DND-41 (cell line): ENCODE measurements around the gene TRPM5.

Source experiments
- ATAC-seq: fragments of 200-7000 bp; cut with Tn5 transposase; 3 replicates; pipeline ENCODE4 v1.9.1; 2021; ENCODE audit warnings: low read depth; ENCODE audit not compliant: insufficient read depth
- DNase-seq: peaks from one replicate; pipeline ENCODE4 v3.0.0-alpha.2; 2020
- H2AFZ ChIP-seq: 2 replicates; pipeline ENCODE4 v1.6.0; 2012; ENCODE audit warnings: low read depth, low read length
- H3K27ac ChIP-seq: 2 replicates; pipeline ENCODE4 v1.5.1; 2012; ENCODE audit warnings: low read length, inconsistent platforms
- H3K27me3 ChIP-seq: fragments of 200-600 bp; sonication (generic); 2 replicates; pipeline ENCODE4 v1.6.0; 2012; ENCODE audit warnings: low read length, mild to moderate bottlenecking, inconsistent platforms; ENCODE audit not compliant: insufficient read depth, poor library complexity
- H3K36me3 ChIP-seq: 2 replicates; pipeline ENCODE4 v1.5.1; 2012; ENCODE audit warnings: low read length, inconsistent platforms; ENCODE audit not compliant: insufficient read depth
- H3K4me1 ChIP-seq: 2 replicates; pipeline ENCODE4 v1.5.1; 2012; ENCODE audit warnings: mild to moderate bottlenecking, low read length; ENCODE audit not compliant: insufficient read depth
- H3K4me2 ChIP-seq: 2 replicates; pipeline ENCODE4 v1.6.0; 2012; ENCODE audit warnings: mild to moderate bottlenecking, moderate library complexity, low read length, inconsistent platforms; ENCODE audit not compliant: insufficient read depth
- H3K4me3 ChIP-seq, 2 experiments: fragments of 200-600 bp in 1 of 2; shearing (Covaris generic) in 1 of 2; 2 replicates each; pipeline ENCODE4 v1.5.1; 2012 to 2016; ENCODE audit warnings: inconsistent platforms in 2 of 2, low read length in 2 of 2, mild to moderate bottlenecking in 2 of 2, low read depth in 1 of 2, moderate library complexity in 1 of 2
- H3K79me2 ChIP-seq: 2 replicates; pipeline ENCODE4 v1.6.0; 2012; ENCODE audit warnings: low read length, inconsistent platforms; ENCODE audit not compliant: insufficient read depth
- H3K9ac ChIP-seq: 2 replicates; pipeline ENCODE4 v1.6.0; 2012; ENCODE audit warnings: low read depth, mild to moderate bottlenecking, inconsistent platforms, low read length, moderate library complexity
- H3K9me3 ChIP-seq: 2 replicates; pipeline ENCODE4 v1.5.1; 2012; ENCODE audit warnings: low read length, moderate library complexity, mild to moderate bottlenecking, inconsistent platforms; ENCODE audit not compliant: insufficient read depth, severe bottlenecking
- H4K20me1 ChIP-seq: 2 replicates; pipeline ENCODE4 v1.6.0; 2012; ENCODE audit warnings: low read length; ENCODE audit not compliant: insufficient read depth
- EZH2 ChIP-seq: IDR thresholded peaks from 3 replicates; pipeline ENCODE4 v1.6.1; 2012; ENCODE audit warnings: borderline replicate concordance, low read depth, mild to moderate bottlenecking, moderate library complexity, low read length, inconsistent platforms; ENCODE audit not compliant: severe bottlenecking
- TF ChIP-seq, protein P1 (sequence below): IDR thresholded peaks from 2 replicates; pipeline ENCODE4 v1.5.1; 2012; ENCODE audit warnings: borderline replicate concordance, low read length, moderate library complexity, mild to moderate bottlenecking; ENCODE audit not compliant: poor library complexity, severe bottlenecking; ENCODE audit errors: extremely low read depth

TRPM5 gene

DNA sequence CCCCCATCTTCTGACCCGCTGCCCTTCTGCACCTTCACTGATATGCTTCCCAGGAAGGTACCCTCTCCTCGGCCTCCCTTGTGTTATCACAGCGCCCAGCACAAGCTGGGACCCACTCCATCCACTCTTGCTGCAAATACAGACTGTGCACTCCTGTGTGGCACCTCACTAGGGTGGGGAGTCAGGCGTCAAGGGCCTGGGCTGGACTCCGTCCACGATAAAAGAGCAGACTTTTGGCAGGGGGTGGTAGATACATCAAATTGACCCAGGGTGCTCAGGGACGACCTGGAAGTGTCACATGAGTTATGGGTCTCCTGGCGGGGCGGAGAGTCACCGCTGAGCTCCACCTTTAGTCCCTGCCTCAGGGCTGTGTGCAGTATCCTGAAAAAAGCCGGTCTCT lies 908 bp downstream of the TRPM5 start:
- Histone ChIP-seq H3K27ac (no peak overlapping the region), H3K4me1 (peaks cover 12% of the 10 kb centered on the region; the same call in 1 of the 2 replicates), H2AFZ (no peak overlapping the region), H3K4me3 (no peak overlapping the region), H4K20me1 (peaks cover 8% of the 10 kb centered on the region), H3K27me3 (no peaks in the 10 kb centered on the region), H3K9me3 (no peaks in the 10 kb centered on the region), H3K4me2 (no peak overlapping the region), H3K79me2 (no peaks in the 10 kb centered on the region), H3K36me3 (no peaks in the 10 kb centered on the region), H3K9ac (no peak overlapping the region)
- TF ChIP-seq, protein P1, sequence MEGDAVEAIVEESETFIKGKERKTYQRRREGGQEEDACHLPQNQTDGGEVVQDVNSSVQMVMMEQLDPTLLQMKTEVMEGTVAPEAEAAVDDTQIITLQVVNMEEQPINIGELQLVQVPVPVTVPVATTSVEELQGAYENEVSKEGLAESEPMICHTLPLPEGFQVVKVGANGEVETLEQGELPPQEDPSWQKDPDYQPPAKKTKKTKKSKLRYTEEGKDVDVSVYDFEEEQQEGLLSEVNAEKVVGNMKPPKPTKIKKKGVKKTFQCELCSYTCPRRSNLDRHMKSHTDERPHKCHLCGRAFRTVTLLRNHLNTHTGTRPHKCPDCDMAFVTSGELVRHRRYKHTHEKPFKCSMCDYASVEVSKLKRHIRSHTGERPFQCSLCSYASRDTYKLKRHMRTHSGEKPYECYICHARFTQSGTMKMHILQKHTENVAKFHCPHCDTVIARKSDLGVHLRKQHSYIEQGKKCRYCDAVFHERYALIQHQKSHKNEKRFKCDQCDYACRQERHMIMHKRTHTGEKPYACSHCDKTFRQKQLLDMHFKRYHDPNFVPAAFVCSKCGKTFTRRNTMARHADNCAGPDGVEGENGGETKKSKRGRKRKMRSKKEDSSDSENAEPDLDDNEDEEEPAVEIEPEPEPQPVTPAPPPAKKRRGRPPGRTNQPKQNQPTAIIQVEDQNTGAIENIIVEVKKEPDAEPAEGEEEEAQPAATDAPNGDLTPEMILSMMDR: no peak
- TF ChIP-seq EZH2: no peak
- DNase-seq (no peak), ATAC-seq (no peak)

DNA sequence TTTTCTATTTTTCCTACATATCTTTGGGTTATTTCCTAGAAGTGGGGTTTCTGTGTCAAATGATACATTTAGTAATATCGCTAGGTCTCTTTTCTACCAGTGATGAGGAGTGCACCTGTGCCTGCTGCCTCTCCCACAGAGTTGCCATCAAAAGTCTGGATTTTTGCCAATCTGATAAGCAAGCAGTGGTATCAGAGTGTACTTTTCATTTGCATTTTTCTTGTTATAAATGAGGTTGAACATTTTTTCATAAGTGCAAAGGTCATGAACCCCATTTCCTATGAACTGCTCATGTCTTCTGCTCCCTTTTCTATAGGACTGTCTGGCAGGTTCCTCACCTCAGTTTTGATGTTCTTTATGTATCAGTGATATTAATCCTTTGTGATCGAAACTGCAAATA lies 1.7 kb downstream of the TRPM5 start:
- peak; percentile 88 for ATAC-seq
- H3K4me3 ChIP-seq: no peak overlapping the region
- peaks cover 4% of the 10 kb centered on the region; the same call in 1 of the 2 replicates for H4K20me1 ChIP-seq
- H3K9me3 ChIP-seq: no peaks in the 10 kb centered on the region
- H3K4me1 ChIP-seq: peaks cover 12% of the 10 kb centered on the region; the same call in 1 of the 2 replicates
- peak; percentile 43 for DNase-seq
- H3K9ac ChIP-seq: no peak overlapping the region
- no peaks in the 10 kb centered on the region for H3K27me3 ChIP-seq
- no peak for TF ChIP-seq EZH2
- TF ChIP-seq, protein P1: no peak
- H3K36me3 ChIP-seq: no peaks in the 10 kb centered on the region
- H2AFZ ChIP-seq: no peak overlapping the region
- no peak overlapping the region for H3K27ac ChIP-seq
- H3K79me2 ChIP-seq: no peaks in the 10 kb centered on the region
- no peak overlapping the region for H3K4me2 ChIP-seq

DNA sequence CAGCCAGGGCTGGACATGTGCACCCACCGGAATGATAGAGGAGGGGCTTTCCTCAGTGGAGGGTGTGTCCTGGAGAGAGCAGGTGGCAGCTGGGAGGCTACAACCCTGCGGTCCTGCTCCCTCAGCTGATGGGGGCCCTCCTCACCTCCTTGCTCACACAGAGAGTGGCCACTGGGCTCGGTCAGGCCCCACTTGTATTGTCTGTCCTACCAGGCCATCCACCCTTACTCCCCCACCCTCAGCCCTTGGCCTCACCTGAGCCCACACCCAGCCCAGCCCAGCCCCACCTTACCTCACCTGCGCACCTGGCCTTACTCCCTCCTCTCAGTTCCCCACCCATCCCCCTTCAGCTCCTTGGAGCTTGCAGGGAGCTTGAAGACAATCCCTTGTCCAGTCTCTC lies 3.1 kb downstream of the TRPM5 start:
- H3K79me2 ChIP-seq: no peaks in the 10 kb centered on the region
- H3K27me3 ChIP-seq: no peaks in the 10 kb centered on the region
- no peak overlapping the region for H3K9ac ChIP-seq
- DNase-seq (no peak), ATAC-seq (no peak)
- TF ChIP-seq, protein P1: no peak
- TF ChIP-seq EZH2: no peak
- no peak overlapping the region for H3K4me2 ChIP-seq
- H3K4me1 ChIP-seq: peaks cover 12% of the 10 kb centered on the region; the same call in 1 of the 2 replicates
- H3K4me3 ChIP-seq: no peak overlapping the region
- H3K36me3 ChIP-seq: no peaks in the 10 kb centered on the region
- no peaks in the 10 kb centered on the region for H3K9me3 ChIP-seq
- no peak overlapping the region for H2AFZ ChIP-seq
- H3K27ac ChIP-seq: no peak overlapping the region
- no peaks in the 10 kb centered on the region; the same call in none of the 2 replicates for H4K20me1 ChIP-seq

DNA sequence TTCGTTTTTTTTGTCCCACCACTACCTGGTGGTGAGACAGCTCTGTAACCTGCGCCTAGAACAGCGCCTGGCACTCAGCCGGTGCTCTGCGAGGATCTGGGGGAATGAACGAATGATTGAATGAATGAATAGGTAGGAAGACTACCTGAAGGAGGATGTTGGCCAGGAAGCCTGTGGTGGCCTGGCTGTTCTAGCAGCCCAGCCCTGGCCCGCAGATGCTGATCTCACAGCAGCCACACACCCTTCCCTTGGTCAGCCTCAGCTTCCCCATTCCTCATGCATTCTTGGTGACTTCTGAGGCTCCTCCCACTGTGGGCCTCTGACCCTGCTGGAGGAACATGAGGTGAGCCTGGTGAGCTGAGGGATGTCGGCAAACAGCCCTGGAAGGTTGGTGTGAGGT lies 3.7 kb downstream of the TRPM5 start:
- ATAC-seq: no peak
- Histone ChIP-seq H4K20me1 (no peaks in the 10 kb centered on the region; the same call in 1 of the 2 replicates), H2AFZ (no peak overlapping the region), H3K4me3 (no peak overlapping the region), H3K4me1 (peaks cover 12% of the 10 kb centered on the region; the same call in 1 of the 2 replicates), H3K4me2 (no peak overlapping the region), H3K9ac (no peak overlapping the region), H3K27ac (no peak overlapping the region), H3K79me2 (no peaks in the 10 kb centered on the region), H3K9me3 (no peaks in the 10 kb centered on the region), H3K36me3 (no peaks in the 10 kb centered on the region), H3K27me3 (no peaks in the 10 kb centered on the region)
- no peak for DNase-seq
- no peak for TF ChIP-seq EZH2
- TF ChIP-seq, protein P1: no peak
